ENCODE results near the gene C20orf204.

Gene C20orf204

GRCh38 chr20:64077876-64078551 lies 42.0 kb downstream of the C20orf204 start:
- no peak for TF ChIP-seq CTCF (IDR thresholded peaks at IDR 0.05; ENCODE audit: control insufficient read depth, extremely low read depth, insufficient read depth)
- H3K4me3 ChIP-seq (ENCODE audit: low read depth, low read length) = no peak overlapping the region
- DNase-seq (ENCODE audit: low read depth) = no peak

- H3K4me3 ChIP-seq (ENCODE audit: low read depth, low read length) = peak overlapping the region; percentile 67
- no peak for TF ChIP-seq CTCF (IDR thresholded peaks at IDR 0.05; ENCODE audit: control insufficient read depth, extremely low read depth, insufficient read depth)
- DNase-seq (ENCODE audit: low read depth) = no peak
These were observed 42.9 kb downstream of the C20orf204 start for GRCh38 chr20:64078934-64079272.

GRCh38 chr20:64079273-64080012 lies 43.5 kb downstream of the C20orf204 start, which contains the start of gene RGS19:
RGS19 (minus strand) TSS chr20:64079518; CDS start chr20:64076886, 2,632 bp downstream.
- peak within 1 kb of the TSS; percentile 67 for H3K4me3 ChIP-seq (ENCODE audit: low read depth, low read length)
- TF ChIP-seq CTCF (IDR thresholded peaks at IDR 0.05; ENCODE audit: control insufficient read depth, extremely low read depth, insufficient read depth) = no peak
- no peak for DNase-seq (ENCODE audit: low read depth)

- no peak for TF ChIP-seq CTCF (IDR thresholded peaks at IDR 0.05; ENCODE audit: control insufficient read depth, extremely low read depth, insufficient read depth)
- peak within 1 kb of the TSS; percentile 67 for H3K4me3 ChIP-seq (ENCODE audit: low read depth, low read length)
- DNase-seq (ENCODE audit: low read depth) = no peak
These were observed 44.2 kb downstream of the C20orf204 start, which contains the start of gene OPRL1 for GRCh38 chr20:64080013-64080812. OPRL1 (plus strand) TSS chr20:64080082; CDS start chr20:64092721, 12,639 bp downstream.

GRCh38 chr20:64080813-64081623 lies 45.0 kb downstream of the C20orf204 start:
- no peak overlapping the region for H3K4me3 ChIP-seq (ENCODE audit: low read depth, low read length)
- no peak for DNase-seq (ENCODE audit: low read depth)
- no peak for TF ChIP-seq CTCF (IDR thresholded peaks at IDR 0.05; ENCODE audit: control insufficient read depth, extremely low read depth, insufficient read depth)

GRCh38 chr20:64081624-64081964 lies 45.6 kb downstream of the C20orf204 start:
- H3K4me3 ChIP-seq (ENCODE audit: low read depth, low read length) = no peak overlapping the region
- no peak for DNase-seq (ENCODE audit: low read depth)
- TF ChIP-seq CTCF (IDR thresholded peaks at IDR 0.05; ENCODE audit: control insufficient read depth, extremely low read depth, insufficient read depth) = no peak
